GM23338 (cell line): Measurements from ENCODE around the gene ALDH1L2.

ENCODE experiments used
- EZH2 ChIP-seq: fragments of 200-600 bp; sonication (generic); IDR thresholded peaks from one replicate; pipeline ENCODE4 v1.8.0; 2017; ENCODE audit warnings: antibody characterized with exemption, mild to moderate bottlenecking, low read depth; ENCODE audit not compliant: unreplicated experiment
- POLR2AphosphoS5 ChIP-seq: IDR thresholded peaks from 2 replicates; pipeline ENCODE4 v1.6.1; 2016; ENCODE audit warnings: antibody characterized with exemption, low read depth
- STAT1 ChIP-seq: IDR thresholded peaks from one replicate; pipeline ENCODE4 v1.6.1; 2016; ENCODE audit warnings: antibody characterized with exemption; ENCODE audit not compliant: unreplicated experiment
- TF ChIP-seq, protein P1 (sequence below), 2 experiments: fragments of 200-600 bp in 1 of 2; sonication (generic) in 1 of 2; conservative IDR thresholded peaks; 2 replicates each; pipeline versions ENCODE4 v1.5.1 to v1.6.1; 2016 to 2017; ENCODE audit warnings: antibody characterized with exemption in 2 of 2, low read depth in 2 of 2, mild to moderate bottlenecking in 2 of 2, moderate library complexity in 1 of 2
- TF ChIP-seq, protein P2 (sequence below): IDR thresholded peaks from one replicate; pipeline ENCODE4 v1.6.1; 2018; ENCODE audit warnings: antibody characterized with exemption; ENCODE audit not compliant: unreplicated experiment
- TF ChIP-seq, protein P3 (sequence below): fragments of 250-450 bp; sonication (Bioruptor Pico); IDR thresholded peaks from 2 replicates; pipeline ENCODE4 v1.5.0; 2020; ENCODE audit warnings: mild to moderate bottlenecking, moderate library complexity

DNA sequence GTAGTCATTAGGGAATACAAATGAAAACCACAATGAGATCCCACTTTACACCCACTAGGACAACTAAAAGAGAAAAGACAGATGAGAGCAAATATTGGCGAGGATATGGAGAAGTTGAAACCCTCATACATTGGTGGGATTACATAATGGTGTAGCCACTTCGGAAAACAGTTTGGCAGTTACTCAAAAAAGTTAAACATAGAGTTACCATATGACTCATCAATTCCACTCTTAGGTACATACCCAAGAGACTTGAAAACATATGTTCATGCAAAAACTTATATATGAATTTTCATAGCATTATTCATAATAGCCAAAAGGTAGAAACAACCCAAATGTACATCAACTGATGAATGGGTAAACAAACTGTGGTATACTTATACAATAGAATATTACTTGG is 27.1 kb downstream of the ALDH1L2 start:
- TF ChIP-seq EZH2 (no peak), POLR2AphosphoS5 (no peak), STAT1 (no peak)
- TF ChIP-seq, protein P1, sequence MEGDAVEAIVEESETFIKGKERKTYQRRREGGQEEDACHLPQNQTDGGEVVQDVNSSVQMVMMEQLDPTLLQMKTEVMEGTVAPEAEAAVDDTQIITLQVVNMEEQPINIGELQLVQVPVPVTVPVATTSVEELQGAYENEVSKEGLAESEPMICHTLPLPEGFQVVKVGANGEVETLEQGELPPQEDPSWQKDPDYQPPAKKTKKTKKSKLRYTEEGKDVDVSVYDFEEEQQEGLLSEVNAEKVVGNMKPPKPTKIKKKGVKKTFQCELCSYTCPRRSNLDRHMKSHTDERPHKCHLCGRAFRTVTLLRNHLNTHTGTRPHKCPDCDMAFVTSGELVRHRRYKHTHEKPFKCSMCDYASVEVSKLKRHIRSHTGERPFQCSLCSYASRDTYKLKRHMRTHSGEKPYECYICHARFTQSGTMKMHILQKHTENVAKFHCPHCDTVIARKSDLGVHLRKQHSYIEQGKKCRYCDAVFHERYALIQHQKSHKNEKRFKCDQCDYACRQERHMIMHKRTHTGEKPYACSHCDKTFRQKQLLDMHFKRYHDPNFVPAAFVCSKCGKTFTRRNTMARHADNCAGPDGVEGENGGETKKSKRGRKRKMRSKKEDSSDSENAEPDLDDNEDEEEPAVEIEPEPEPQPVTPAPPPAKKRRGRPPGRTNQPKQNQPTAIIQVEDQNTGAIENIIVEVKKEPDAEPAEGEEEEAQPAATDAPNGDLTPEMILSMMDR (conservative IDR thresholded peaks at IDR 0.05; ENCODE audit: low read depth in 2 of 2): no peak
- TF ChIP-seq, protein P2, sequence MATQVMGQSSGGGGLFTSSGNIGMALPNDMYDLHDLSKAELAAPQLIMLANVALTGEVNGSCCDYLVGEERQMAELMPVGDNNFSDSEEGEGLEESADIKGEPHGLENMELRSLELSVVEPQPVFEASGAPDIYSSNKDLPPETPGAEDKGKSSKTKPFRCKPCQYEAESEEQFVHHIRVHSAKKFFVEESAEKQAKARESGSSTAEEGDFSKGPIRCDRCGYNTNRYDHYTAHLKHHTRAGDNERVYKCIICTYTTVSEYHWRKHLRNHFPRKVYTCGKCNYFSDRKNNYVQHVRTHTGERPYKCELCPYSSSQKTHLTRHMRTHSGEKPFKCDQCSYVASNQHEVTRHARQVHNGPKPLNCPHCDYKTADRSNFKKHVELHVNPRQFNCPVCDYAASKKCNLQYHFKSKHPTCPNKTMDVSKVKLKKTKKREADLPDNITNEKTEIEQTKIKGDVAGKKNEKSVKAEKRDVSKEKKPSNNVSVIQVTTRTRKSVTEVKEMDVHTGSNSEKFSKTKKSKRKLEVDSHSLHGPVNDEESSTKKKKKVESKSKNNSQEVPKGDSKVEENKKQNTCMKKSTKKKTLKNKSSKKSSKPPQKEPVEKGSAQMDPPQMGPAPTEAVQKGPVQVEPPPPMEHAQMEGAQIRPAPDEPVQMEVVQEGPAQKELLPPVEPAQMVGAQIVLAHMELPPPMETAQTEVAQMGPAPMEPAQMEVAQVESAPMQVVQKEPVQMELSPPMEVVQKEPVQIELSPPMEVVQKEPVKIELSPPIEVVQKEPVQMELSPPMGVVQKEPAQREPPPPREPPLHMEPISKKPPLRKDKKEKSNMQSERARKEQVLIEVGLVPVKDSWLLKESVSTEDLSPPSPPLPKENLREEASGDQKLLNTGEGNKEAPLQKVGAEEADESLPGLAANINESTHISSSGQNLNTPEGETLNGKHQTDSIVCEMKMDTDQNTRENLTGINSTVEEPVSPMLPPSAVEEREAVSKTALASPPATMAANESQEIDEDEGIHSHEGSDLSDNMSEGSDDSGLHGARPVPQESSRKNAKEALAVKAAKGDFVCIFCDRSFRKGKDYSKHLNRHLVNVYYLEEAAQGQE: no peak
- TF ChIP-seq, protein P3, sequence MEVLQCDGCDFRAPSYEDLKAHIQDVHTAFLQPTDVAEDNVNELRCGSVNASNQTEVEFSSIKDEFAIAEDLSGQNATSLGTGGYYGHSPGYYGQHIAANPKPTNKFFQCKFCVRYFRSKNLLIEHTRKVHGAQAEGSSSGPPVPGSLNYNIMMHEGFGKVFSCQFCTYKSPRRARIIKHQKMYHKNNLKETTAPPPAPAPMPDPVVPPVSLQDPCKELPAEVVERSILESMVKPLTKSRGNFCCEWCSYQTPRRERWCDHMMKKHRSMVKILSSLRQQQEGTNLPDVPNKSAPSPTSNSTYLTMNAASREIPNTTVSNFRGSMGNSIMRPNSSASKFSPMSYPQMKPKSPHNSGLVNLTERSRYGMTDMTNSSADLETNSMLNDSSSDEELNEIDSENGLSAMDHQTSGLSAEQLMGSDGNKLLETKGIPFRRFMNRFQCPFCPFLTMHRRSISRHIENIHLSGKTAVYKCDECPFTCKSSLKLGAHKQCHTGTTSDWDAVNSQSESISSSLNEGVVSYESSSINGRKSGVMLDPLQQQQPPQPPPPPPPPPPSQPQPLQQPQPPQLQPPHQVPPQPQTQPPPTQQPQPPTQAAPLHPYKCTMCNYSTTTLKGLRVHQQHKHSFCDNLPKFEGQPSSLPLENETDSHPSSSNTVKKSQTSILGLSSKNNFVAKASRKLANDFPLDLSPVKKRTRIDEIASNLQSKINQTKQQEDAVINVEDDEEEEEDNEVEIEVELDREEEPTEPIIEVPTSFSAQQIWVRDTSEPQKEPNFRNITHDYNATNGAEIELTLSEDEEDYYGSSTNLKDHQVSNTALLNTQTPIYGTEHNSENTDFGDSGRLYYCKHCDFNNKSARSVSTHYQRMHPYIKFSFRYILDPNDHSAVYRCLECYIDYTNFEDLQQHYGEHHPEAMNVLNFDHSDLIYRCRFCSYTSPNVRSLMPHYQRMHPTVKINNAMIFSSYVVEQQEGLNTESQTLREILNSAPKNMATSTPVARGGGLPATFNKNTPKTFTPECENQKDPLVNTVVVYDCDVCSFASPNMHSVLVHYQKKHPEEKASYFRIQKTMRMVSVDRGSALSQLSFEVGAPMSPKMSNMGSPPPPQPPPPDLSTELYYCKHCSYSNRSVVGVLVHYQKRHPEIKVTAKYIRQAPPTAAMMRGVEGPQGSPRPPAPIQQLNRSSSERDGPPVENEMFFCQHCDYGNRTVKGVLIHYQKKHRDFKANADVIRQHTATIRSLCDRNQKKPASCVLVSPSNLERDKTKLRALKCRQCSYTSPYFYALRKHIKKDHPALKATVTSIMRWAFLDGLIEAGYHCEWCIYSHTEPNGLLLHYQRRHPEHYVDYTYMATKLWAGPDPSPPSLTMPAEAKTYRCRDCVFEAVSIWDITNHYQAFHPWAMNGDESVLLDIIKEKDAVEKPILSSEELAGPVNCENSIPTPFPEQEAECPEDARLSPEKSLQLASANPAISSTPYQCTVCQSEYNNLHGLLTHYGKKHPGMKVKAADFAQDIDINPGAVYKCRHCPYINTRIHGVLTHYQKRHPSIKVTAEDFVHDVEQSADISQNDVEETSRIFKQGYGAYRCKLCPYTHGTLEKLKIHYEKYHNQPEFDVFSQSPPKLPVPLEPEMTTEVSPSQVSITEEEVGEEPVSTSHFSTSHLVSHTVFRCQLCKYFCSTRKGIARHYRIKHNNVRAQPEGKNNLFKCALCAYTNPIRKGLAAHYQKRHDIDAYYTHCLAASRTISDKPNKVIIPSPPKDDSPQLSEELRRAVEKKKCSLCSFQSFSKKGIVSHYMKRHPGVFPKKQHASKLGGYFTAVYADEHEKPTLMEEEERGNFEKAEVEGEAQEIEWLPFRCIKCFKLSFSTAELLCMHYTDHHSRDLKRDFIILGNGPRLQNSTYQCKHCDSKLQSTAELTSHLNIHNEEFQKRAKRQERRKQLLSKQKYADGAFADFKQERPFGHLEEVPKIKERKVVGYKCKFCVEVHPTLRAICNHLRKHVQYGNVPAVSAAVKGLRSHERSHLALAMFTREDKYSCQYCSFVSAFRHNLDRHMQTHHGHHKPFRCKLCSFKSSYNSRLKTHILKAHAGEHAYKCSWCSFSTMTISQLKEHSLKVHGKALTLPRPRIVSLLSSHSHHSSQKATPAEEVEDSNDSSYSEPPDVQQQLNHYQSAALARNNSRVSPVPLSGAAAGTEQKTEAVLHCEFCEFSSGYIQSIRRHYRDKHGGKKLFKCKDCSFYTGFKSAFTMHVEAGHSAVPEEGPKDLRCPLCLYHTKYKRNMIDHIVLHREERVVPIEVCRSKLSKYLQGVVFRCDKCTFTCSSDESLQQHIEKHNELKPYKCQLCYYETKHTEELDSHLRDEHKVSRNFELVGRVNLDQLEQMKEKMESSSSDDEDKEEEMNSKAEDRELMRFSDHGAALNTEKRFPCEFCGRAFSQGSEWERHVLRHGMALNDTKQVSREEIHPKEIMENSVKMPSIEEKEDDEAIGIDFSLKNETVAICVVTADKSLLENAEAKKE (CRISPR knock-in tag): no peak
